CD4-positive, alpha-beta T cell treated with Interleukin-15 for 1 hour (primary cell): ENCODE results near the gene RAB11FIP4.
A peak's percentile ranks its signal among the peaks of the same experiment; 100 is the strongest.

ENCODE experiments used
- DNase-seq: peaks from one replicate; pipeline ENCODE4 v3.0.0-alpha.2; 2020

The RAB11FIP4 gene

GRCh38 chr17:31488264-31488981 is 96.9 kb downstream of the RAB11FIP4 start:
- DNase-seq, result no peak

GRCh38 chr17:31488982-31489294 is 97.5 kb downstream of the RAB11FIP4 start:
- no peak for DNase-seq

DNA sequence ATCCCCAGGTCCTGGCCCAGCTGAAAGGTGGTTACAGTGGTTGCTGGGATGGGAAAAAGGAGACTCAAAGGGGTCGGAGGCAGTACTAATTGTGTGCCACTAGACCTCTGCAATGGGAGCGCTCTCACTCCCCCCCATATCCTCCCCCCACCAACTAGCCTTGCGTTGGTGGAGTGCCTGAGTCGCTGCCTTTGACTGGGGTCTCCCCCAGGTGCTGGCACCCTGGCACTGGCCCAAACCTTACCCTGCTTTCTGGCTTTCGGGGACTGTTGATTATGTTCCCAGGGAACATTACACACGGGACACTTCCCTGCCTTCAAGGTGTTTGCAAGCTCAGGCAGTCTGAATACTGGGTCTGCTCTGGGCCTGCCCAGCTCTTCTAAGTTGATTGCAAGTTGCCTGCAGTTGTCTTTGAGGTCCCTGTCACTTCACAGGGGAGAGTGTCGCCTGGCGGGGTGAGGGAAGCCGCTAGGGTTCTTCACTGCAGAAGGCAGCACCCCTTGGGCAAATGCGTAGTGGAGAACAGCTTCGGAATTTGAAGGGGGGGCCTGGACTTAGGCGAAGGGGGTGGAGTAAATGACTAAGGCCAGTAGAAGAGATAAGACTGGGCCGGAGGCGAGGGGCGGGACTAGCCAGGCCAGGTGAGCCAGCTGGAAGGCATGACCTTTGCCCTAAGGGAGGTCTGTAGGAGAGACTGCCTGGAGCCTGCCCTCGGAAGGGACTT is 98.0 kb downstream of the RAB11FIP4 start:
- DNase-seq, result no peak

DNA sequence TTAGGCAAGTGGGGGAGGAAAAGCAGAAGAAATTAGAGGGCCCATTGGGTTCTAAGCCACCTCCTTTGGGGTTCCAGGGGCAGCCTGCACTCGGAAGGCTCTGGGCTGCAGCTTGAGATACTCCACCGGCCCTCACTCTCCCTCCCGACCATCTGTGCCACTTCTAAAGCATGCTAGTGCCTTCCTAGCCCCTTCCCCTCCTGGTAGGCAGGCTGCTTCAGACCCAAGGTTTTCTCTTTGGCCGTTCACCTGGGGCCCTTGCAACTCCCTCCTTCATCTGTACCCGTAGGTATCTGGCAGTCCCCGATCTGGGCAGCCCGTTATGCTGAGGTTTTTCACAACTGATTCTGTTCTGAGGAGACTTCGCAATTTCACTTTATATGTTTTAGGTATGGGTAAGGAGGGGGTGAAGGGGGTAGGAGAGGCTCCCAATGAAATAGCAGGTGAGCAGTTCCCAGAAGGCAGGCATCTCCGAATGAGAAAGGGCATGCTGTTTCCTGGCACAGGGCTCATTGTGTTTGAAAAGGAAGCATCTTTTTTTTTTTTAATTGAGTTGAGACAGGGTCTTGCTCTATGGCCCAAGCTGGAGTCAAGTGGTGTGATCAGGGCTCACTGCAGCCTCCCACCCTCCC is 98.7 kb downstream of the RAB11FIP4 start:
- no peak for DNase-seq

DNA sequence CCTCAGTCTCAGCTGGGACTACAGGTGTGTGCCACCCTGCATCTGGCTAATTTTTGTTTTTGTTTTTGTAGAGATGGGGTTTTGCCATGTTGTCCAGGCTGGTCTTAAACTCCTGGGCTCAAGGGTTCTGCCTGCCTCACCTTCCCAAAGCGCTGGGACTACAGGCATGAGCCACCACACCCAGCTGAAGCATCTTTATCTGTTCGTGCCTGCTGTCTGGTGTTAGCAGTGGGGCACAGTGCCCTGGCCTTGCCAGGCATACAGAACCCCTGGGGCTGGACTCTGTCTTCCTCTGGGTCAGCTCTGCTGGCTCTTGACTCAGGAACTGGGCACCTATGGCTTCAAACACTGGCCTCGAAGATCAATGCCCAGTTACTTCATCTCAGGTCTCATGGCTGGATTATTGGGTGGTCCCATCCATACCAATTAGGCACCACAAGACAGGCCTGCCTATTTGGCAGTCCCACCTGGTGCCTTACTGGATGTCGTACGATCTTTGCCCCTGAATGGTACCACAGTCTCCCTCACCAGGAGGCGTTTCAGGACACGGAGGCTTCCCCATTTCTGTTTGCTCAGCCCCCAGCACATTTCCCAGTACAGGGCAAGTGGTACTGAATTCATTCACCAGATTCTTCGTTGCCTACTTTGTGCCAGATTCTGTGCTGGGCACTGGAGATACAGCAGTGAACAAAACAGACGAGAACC is 99.3 kb downstream of the RAB11FIP4 start:
- DNase-seq, result no peak

GRCh38 chr17:31491376-31492131 is 100.1 kb downstream of the RAB11FIP4 start:
- DNase-seq, result peak; percentile 70

- no peak for DNase-seq
Observed at GRCh38 chr17:31492206-31492605, 100.7 kb downstream of the RAB11FIP4 start.

- DNase-seq, result peak; percentile 77
Observed at GRCh38 chr17:31492880-31493655, 101.6 kb downstream of the RAB11FIP4 start.

DNA sequence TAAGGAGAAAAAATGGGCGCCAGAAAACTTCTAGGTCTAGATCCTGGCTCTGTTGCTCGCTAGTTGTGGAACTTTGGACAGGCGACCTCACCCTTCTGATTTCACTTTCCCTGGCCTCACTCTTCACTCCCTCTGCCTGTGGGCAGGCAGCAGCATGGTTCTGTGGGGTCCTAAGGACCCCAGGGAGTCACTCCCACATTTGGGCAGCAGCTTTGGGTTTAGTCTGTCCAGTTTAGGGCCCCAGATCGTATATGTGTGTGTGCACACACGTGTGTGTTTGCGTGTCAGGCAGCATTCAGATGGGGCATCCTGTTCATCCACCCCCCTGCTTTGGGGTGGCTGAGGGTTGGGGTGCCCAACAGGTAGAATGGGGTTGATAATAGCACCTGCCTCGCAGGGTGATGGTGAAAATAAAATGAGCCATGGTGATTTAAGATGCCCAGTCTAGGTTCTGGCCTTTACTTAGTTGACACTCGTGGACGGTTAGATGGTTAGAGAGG is 102.2 kb downstream of the RAB11FIP4 start:
- no peak for DNase-seq

GRCh38 chr17:31494259-31495021 is 103.0 kb downstream of the RAB11FIP4 start:
- peak; percentile 72 for DNase-seq

GRCh38 chr17:31495022-31495885 is 103.8 kb downstream of the RAB11FIP4 start:
- peak; percentile 37 for DNase-seq

- DNase-seq, result no peak
Observed at GRCh38 chr17:31496097-31496496, 104.6 kb downstream of the RAB11FIP4 start.

DNA sequence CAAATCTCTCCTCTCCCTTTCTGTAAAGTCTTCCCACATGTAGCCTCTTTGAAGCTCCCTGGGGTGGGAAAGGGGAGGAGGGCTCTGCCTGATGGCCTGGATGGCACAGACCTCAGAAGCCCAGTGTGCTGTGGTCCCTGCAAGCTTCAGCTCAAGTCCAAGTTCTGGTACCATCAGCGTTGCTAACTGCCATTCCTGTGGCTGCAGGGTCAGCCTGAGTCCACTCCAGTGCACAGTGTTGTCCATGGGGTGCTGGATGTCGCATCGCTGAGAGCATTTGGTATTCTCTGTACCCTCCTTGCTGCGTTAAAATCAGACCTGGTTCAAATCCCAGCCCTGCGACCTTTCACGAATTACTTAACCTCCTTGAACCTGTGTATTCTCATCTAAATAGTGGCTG is 105.1 kb downstream of the RAB11FIP4 start:
- DNase-seq, result no peak

GRCh38 chr17:31497431-31497830 is 106.0 kb downstream of the RAB11FIP4 start:
- no peak for DNase-seq

DNA sequence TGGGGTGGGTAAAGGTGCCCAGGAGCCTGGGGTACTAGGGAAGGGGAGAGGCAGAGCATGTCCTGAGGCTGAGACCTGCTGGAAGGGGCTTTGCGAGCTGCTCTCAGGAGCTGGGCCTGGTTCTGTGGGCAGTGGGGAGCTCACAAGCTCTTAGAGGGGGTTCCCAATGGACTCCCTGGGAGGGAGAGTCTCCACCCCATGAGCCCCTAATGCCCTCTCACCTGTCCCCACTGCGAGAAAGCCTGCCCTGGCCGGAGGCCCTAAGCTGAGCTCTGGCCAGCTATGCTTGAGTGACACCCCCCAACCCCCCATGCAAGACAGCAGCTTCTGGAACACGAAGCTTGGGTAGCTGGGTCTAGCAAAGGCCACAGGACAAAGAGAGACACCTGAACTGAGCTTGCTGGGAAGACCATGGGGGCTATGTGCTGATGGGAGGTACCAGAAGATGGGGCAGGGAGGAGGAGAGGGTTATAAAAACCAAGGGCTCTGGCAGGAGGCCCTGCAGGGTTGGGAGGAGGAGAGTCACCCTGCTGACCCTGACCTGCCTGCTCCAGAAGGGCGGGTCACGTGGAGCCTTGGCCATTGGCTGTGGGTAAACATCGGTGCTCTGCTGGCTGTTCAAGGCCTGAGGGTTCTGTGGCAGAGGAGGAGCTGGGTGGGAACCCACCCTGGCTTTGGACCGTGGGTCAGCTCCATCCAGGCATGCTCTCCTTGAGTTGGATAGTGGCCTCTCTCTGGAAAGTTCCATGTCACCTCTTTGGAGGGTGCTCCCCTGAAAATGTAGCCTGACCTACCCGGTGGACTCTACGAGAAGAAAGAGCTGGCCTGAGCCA is 106.7 kb downstream of the RAB11FIP4 start:
- DNase-seq, result no peak

DNA sequence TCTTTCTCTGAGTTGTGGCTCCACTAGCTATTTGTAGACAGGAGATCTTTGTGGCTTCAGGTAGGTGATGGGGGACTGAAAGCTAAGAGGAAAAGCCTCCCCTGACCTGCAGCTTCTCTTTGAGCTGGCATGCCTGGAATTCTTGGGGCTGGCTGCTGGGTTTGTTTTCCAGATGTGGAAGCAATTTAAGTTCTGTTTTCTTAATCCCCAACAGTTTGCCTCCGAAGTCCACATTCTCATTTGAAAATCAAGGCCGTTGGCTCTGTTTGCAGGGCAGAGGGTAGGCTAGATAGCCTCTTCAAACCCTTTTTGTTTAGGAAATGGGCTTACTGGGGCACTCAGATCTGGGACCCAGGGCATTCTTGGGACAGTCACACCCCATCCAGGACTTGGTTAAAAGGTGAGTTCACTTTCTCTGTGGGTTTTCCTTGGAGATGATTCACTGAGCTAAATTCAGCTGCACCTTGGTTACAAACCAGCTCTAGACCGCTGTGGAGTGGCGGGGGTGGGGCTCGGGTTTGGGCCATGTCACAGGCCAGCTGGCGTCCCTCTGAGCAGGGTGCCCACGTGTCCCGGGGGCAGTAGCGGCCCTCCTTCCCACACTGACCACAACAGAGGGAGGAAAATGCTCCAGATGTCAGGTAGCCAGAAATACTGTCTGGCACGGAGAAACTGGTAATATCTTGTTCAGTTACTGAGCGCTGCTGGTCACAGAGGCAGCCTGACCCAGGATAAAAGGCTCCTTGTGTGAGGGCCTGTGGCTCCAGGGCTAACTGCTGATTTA is 108.5 kb downstream of the RAB11FIP4 start:
- DNase-seq, result no peak

DNA sequence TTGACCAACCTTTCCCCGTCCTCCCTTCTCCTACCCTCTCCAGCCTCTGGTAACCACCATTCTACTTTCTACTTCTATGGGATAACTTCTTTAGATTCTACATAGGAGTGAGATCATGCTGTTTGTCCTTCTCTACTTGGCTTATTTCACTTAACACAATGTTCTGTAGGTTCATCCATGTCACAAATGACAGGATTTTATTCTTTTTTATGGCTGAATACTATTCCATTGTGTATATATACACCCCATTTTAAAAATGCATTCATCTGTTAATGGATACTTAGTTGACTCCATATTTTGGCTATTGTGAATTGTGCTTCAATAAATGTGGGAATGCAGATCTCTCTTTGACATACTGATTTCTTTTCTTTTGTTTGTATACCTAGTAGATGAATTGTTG is 115.0 kb downstream of the RAB11FIP4 start:
- DNase-seq, result no peak
